Left ventricle myocardium inferior (tissue), 1 donor: ENCODE data around the gene TCF7L1. TPM values are rescaled to one million over a fixed set of nuclear protein-coding genes. Genes with fewer than 3 reads are reported as not detected.
A peak's percentile ranks its signal among the peaks of the same experiment; 100 is the strongest.

ENCODE experiments used
- DNase-seq: peaks from one replicate; pipeline ENCODE4 v3.0.0-alpha.2; 2020
- H3K27ac ChIP-seq: fragments of 200-600 bp; replicated peaks from 2 replicates; pipeline ENCODE4 v1.8.0; 2021
- H3K27me3 ChIP-seq: fragments of 200-600 bp; 2 replicates; pipeline ENCODE4 v1.8.0; 2021; ENCODE audit warnings: low read depth
- H3K36me3 ChIP-seq: fragments of 200-600 bp; 2 replicates; pipeline ENCODE4 v1.8.0; 2021
- H3K4me1 ChIP-seq: fragments of 200-600 bp; 2 replicates; pipeline ENCODE4 v1.8.0; 2021
- H3K4me3 ChIP-seq: fragments of 200-600 bp; 2 replicates; pipeline ENCODE4 v1.8.0; 2021; ENCODE audit warnings: mild to moderate bottlenecking, moderate library complexity
- H3K9me3 ChIP-seq: fragments of 200-600 bp; replicated peaks from 2 replicates; pipeline ENCODE4 v1.8.0; 2021
- intact Hi-C: fragments of 100-400 bp; cut with micrococcal nuclease; formaldehyde crosslinking; loops from one replicate; pipeline ENCODE4 v1.11.0; 2022
- total RNA-seq: library from RNA; stranded (reverse); fragmentation: NEBNext Ultra II Directional; extraction: Animal tissue kit (Norgen Biotek cat#: 25700); gene quantifications from one replicate; pipeline ENCODE4 v1.2.1, GENCODE V29; 2021
- TF ChIP-seq, protein P1 (sequence below): fragments of 200-600 bp; IDR thresholded peaks from 2 replicates; pipeline ENCODE4 v1.8.0; 2021; ENCODE audit warnings: antibody characterized with exemption, mild to moderate bottlenecking, borderline replicate concordance
- donor health status: DM: no; HTN: yes; CAD: no; lungs with severe emphysema.

The TCF7L1 gene
- total RNA-seq, 1 donor from 2014 or later, result 7.0 TPM

DNA sequence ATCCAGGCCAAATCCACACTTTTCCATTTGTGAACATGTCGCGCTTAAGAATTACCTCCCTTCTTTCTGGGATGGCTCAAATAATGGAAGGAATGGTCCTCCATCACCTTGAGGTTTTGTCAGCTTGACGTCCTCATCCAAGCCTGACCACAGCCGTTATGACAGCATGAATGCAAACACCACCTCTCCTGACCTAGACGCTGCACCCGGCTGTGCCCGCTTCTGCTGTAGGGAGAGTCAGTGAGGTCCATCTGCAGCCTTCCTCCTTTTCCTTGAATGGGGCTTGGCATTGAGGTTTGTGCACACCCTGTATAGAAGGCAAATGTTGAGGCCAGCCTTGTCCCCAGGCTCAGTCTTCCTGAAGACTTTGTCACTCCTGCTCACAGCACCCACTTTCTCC, 109.1 kb downstream of the TCF7L1 start:
- Histone ChIP-seq H3K4me3 (no peak overlapping the region), H3K9me3 (no peaks in the 10 kb centered on the region), H3K27ac (peak overlapping the region; percentile 83), H3K4me1 (peaks cover 78% of the 10 kb centered on the region), H3K36me3 (no peaks in the 10 kb centered on the region), H3K27me3 (no peaks in the 10 kb centered on the region)
- TF ChIP-seq, protein P1, sequence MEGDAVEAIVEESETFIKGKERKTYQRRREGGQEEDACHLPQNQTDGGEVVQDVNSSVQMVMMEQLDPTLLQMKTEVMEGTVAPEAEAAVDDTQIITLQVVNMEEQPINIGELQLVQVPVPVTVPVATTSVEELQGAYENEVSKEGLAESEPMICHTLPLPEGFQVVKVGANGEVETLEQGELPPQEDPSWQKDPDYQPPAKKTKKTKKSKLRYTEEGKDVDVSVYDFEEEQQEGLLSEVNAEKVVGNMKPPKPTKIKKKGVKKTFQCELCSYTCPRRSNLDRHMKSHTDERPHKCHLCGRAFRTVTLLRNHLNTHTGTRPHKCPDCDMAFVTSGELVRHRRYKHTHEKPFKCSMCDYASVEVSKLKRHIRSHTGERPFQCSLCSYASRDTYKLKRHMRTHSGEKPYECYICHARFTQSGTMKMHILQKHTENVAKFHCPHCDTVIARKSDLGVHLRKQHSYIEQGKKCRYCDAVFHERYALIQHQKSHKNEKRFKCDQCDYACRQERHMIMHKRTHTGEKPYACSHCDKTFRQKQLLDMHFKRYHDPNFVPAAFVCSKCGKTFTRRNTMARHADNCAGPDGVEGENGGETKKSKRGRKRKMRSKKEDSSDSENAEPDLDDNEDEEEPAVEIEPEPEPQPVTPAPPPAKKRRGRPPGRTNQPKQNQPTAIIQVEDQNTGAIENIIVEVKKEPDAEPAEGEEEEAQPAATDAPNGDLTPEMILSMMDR, result no peak
- intact Hi-C loops, result no loop called here
- no peak for DNase-seq

DNA sequence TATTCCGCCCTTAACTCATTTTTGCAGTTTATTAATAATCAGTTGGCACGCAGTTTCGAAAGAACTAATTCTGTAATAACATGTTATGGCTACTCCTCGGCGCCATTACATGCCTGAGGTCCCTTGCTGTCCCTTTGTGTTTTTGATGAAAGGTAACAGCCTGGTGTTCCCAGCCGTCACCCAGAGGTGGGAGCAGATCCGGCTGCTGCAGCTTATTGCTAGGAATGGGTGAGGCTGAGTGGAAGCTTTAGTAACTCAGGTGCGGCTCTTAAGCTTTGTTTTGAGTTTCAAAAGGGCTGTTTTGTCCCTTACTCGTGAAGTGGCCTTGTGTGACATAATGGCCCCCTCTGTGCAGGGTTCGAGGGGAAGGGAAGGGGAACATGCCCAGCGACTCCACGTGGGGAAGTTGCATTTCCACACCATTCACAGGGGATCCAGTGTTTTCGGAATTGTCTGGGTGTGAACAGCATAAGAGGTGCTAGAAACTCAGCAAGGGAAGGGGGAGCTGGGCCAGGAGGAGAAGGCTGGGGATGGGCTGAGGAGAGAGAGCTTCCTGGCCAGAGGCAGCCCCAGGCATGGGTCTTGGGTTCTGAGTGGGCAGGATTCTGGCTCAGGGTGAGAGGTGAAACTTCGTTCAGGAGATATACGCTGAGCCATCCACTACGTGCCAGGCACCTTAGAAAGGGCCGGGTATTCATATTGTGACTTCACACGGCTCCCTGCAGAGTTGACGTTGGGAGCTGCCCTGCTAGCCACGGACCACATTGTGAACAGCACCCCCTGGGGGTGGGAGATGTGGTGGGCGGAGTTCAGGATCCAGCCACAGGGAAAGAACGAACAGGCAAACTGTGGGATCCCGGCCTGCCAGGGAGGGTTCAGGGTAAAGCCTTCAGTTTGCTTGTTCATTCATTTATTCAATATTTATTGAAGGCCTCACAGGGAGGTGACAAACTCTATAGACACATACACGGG, 110.2 kb downstream of the TCF7L1 start:
- Histone ChIP-seq H3K4me1 (peaks cover 88% of the 10 kb centered on the region), H3K36me3 (no peaks in the 10 kb centered on the region), H3K4me3 (no peak overlapping the region), H3K27ac (peak overlapping the region; percentile 13), H3K9me3 (no peaks in the 10 kb centered on the region), H3K27me3 (no peaks in the 10 kb centered on the region)
- intact Hi-C loops, result no loop called here
- peak; percentile 48 for DNase-seq
- TF ChIP-seq, protein P1, result peak; percentile 72

DNA sequence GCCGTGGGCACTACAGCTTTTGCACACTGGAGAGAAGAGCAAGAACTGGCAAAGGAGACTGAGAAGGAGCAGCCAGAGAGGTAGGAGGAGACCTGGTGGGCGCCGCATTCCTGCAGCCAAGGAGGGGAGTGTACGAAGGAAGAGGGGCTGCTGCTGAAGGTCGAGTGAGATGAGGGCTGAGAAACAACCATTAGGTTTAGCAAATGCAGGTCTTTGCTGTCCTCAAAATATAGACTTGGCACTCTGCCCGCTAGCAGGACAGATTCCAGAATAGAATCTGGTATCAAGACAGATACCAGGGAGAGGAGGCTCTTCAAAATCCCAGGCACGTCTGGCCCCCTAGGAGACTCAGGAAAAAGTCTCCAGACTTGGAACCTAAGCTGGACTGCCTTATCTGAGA, 111.6 kb downstream of the TCF7L1 start:
- intact Hi-C loops, result no loop called here
- no peaks in the 10 kb centered on the region for H3K27me3 ChIP-seq
- TF ChIP-seq, protein P1, result no peak
- H3K9me3 ChIP-seq, result no peaks in the 10 kb centered on the region
- H3K4me1 ChIP-seq, result peaks cover 98% of the 10 kb centered on the region
- H3K36me3 ChIP-seq, result no peaks in the 10 kb centered on the region
- no peak for DNase-seq
- H3K27ac ChIP-seq, result peak overlapping the region; percentile 33
- no peak overlapping the region for H3K4me3 ChIP-seq

DNA sequence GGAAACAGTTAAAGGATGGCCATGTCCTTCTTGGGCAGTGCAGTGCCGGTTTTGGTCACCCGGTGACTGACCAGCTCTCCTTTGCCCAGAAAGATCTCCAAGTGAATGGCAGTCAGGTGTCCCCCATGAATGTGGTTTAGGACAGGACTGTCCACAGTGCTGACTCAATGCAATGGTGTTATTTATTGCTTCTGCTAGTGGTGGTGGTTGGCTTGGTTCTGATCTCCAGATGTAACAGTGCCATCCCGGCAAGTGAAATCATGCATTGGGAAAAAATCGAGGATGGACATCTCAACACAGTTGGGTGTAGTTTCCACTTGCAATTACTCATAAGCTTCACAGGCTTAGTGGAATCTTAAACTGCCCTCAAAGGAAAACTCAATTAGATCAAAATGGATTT, 112.7 kb downstream of the TCF7L1 start:
- Histone ChIP-seq H3K9me3 (no peaks in the 10 kb centered on the region), H3K36me3 (no peaks in the 10 kb centered on the region), H3K4me1 (peaks cover 98% of the 10 kb centered on the region), H3K4me3 (no peak overlapping the region), H3K27me3 (no peaks in the 10 kb centered on the region), H3K27ac (no peak overlapping the region)
- DNase-seq, result no peak
- TF ChIP-seq, protein P1, result no peak
- intact Hi-C loops, result no loop called here

DNA sequence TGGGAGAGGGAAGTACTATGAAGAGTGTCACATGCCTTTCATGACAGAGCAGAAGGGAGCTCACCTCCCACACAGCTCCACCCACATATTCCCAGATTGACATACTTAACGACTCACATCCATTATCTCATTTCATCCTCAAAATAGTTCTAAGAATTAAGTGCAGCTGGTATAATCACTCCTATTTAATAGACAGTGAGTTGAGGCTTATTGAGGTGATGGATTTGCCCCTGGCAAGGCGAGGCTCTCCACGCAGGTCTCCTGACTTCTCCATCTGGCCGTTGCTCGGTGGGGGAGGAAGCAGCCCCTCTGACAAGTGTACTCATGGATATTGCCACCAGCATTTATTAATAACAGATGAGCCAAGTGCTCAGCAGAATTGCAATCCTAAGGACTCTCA, 113.2 kb downstream of the TCF7L1 start:
- TF ChIP-seq, protein P1, result no peak
- H3K9me3 ChIP-seq, result no peaks in the 10 kb centered on the region
- intact Hi-C loops, result no loop called here
- H3K27ac ChIP-seq, result peak overlapping the region; percentile 2
- DNase-seq, result no peak
- H3K36me3 ChIP-seq, result no peaks in the 10 kb centered on the region
- no peak overlapping the region for H3K4me3 ChIP-seq
- peaks cover 98% of the 10 kb centered on the region for H3K4me1 ChIP-seq
- no peaks in the 10 kb centered on the region for H3K27me3 ChIP-seq
